Esophagus squamous epithelium (tissue), 4 donors: ENCODE measurements around the gene CHST8.

ENCODE experiments used
- POLR2A ChIP-seq, 4 donors: fragments of 450-650 bp; IDR thresholded peaks; one replicate each; pipeline ENCODE4 v1.6.1; 2017; ENCODE audit warnings: antibody characterized with exemption in 4 of 4, mild to moderate bottlenecking in 4 of 4, moderate library complexity in 3 of 4
- TF ChIP-seq, protein P1 (sequence below), 6 experiments: fragments of 450-650 bp in 4 of 6; fragments of 200-600 bp in 2 of 6; sonication (generic) in 2 of 6; IDR thresholded peaks; one replicate each; pipeline ENCODE4 v1.5.1; 2016 to 2019; ENCODE audit warnings: antibody characterized with exemption in 6 of 6, mild to moderate bottlenecking in 4 of 6, moderate library complexity in 4 of 6

DNA sequence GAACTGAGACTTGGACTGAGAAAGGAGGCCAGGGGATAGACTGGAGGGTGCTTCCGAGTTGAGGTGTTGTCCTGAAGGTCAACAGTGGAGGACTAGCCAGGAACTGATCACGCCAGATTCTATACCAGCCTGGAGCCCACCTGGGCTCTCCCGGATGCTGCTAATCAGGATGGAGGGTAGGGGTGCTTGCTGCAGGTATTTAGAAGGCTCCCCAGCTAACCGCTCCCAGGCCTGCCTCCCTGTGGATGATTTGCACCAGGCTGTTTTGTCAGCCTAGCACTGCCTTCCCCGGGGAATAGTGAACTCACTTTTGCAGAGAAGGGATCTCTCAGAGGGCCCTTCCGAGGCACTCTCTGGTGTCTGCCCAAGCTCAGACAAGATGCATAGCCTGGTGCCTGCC is 114.4 kb downstream of the CHST8 start:
- TF ChIP-seq, protein P1, sequence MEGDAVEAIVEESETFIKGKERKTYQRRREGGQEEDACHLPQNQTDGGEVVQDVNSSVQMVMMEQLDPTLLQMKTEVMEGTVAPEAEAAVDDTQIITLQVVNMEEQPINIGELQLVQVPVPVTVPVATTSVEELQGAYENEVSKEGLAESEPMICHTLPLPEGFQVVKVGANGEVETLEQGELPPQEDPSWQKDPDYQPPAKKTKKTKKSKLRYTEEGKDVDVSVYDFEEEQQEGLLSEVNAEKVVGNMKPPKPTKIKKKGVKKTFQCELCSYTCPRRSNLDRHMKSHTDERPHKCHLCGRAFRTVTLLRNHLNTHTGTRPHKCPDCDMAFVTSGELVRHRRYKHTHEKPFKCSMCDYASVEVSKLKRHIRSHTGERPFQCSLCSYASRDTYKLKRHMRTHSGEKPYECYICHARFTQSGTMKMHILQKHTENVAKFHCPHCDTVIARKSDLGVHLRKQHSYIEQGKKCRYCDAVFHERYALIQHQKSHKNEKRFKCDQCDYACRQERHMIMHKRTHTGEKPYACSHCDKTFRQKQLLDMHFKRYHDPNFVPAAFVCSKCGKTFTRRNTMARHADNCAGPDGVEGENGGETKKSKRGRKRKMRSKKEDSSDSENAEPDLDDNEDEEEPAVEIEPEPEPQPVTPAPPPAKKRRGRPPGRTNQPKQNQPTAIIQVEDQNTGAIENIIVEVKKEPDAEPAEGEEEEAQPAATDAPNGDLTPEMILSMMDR (IDR thresholded peaks at IDR 0.05): no peak
- TF ChIP-seq POLR2A (IDR thresholded peaks at IDR 0.05): no peak
